Neural progenitor cell (in vitro differentiated cells): Measurements from ENCODE around the gene DRGX. TPM values are rescaled to one million over a fixed set of nuclear protein-coding genes. Genes with fewer than 3 reads are reported as not detected.

Source experiments
- DNase-seq: peaks from one replicate; pipeline ENCODE4 v3.0.0-alpha.2; 2016; ENCODE audit warnings: low spot score
- H2AFZ ChIP-seq: fragments of 200-600 bp; sonication (generic); replicated peaks from 2 replicates; pipeline ENCODE4 v1.6.1; 2016; ENCODE audit warnings: antibody characterized with exemption
- H3F3A ChIP-seq: fragments of 200-600 bp; sonication (generic); 2 replicates; pipeline ENCODE4 v1.6.1; 2016; ENCODE audit warnings: antibody characterized with exemption, low read depth
- H3K27ac ChIP-seq: fragments of 200-600 bp; sonication (generic); 2 replicates; pipeline ENCODE4 v1.5.1; 2016; ENCODE audit warnings: mild to moderate bottlenecking
- H3K27me3 ChIP-seq: fragments of 200-600 bp; sonication (generic); 2 replicates; pipeline ENCODE4 v1.6.1; 2016; ENCODE audit warnings: mild to moderate bottlenecking, moderate library complexity
- H3K36me3 ChIP-seq: fragments of 200-600 bp; sonication (generic); 2 replicates; pipeline ENCODE4 v1.5.1; 2016
- H3K4me1 ChIP-seq: fragments of 200-600 bp; sonication (generic); 2 replicates; pipeline ENCODE4 v1.6.1; 2016; ENCODE audit warnings: mixed run types
- H3K4me2 ChIP-seq: fragments of 200-600 bp; sonication (generic); 2 replicates; pipeline ENCODE4 v1.6.1; 2016
- H3K4me3 ChIP-seq: fragments of 200-600 bp; sonication (generic); 2 replicates; pipeline ENCODE4 v1.5.1; 2016
- H3K79me2 ChIP-seq: fragments of 200-600 bp; sonication (generic); 2 replicates; pipeline ENCODE4 v1.6.1; 2016; ENCODE audit warnings: low read depth
- H3K9ac ChIP-seq: fragments of 200-600 bp; sonication (generic); 2 replicates; pipeline ENCODE4 v1.6.1; 2016
- H3K9me3 ChIP-seq: fragments of 200-600 bp; sonication (generic); 2 replicates; pipeline ENCODE4 v1.5.1; 2016; ENCODE audit warnings: low read depth
- H4K20me1 ChIP-seq: fragments of 200-600 bp; sonication (generic); 2 replicates; pipeline ENCODE4 v1.6.1; 2016; ENCODE audit warnings: low read depth
- H3K27ac Mint-ChIP-seq: 3 replicates; pipeline ENCODE4 v1.8.0; 2021; ENCODE audit warnings: mixed read lengths
- H3K27me3 Mint-ChIP-seq: 2 replicates; pipeline ENCODE4 v1.8.0; 2022; ENCODE audit warnings: low read depth, mild to moderate bottlenecking, inconsistent platforms, moderate library complexity, mixed read lengths; ENCODE audit not compliant: insufficient read depth
- H3K36me3 Mint-ChIP-seq: 3 replicates; pipeline ENCODE4 v1.8.0; 2021; ENCODE audit warnings: mixed read lengths
- H3K4me1 Mint-ChIP-seq: 3 replicates; pipeline ENCODE4 v1.8.0; 2021; ENCODE audit warnings: mixed read lengths
- H3K4me3 Mint-ChIP-seq: 3 replicates; pipeline ENCODE4 v1.8.0; 2021; ENCODE audit warnings: mild to moderate bottlenecking, moderate library complexity, mixed read lengths
- H3K9me3 Mint-ChIP-seq: 3 replicates; pipeline ENCODE4 v1.8.0; 2020; ENCODE audit warnings: mixed read lengths
- EZH2 ChIP-seq: fragments of 200-600 bp; sonication (generic); IDR thresholded peaks from 2 replicates; pipeline ENCODE4 v1.6.1; 2017; ENCODE audit warnings: antibody characterized with exemption, mild to moderate bottlenecking, moderate library complexity
- EZH2phosphoT487 ChIP-seq: fragments of 200-600 bp; sonication (generic); IDR thresholded peaks from 2 replicates; pipeline ENCODE4 v1.6.1; 2017; ENCODE audit warnings: antibody characterized with exemption
- total RNA-seq: library from RNA; depleted of rRNA; stranded (reverse); fragments of >200 nt; gene quantifications from 2 replicates; pipeline ENCODE4 v1.2.3, GENCODE V29; 2015; ENCODE audit warnings: low replicate concordance
- TF ChIP-seq, protein P1 (sequence below): fragments of 200-600 bp; sonication (generic); IDR thresholded peaks from 2 replicates; pipeline ENCODE4 v1.5.1; 2017; ENCODE audit warnings: antibody characterized with exemption, mild to moderate bottlenecking

The DRGX gene
- total RNA-seq, 1 donor from 2014 or later = not detected

DNA sequence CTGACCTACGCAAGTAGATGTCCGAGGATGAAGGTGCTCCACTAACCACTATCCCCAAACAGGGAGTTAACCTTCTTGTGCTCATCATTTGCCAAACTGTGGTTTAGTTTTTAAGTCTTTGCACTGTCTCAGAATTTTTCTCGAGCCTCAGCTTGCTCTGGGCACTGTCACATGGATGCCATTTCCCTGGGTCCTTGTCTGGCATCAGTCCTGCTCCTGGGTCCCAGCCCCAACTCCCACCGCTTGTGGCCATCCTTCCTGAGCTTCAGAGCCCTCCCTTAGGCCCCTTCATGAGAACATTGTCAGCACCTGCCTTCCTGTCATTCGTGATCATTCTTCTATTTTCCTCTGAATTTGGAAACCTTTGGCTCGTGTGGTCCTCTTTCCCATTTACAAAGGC lies 63.1 kb downstream of the DRGX start:
- H3K27me3 ChIP-seq = no peaks in the 10 kb centered on the region
- no peak overlapping the region for H3K9ac ChIP-seq
- no peak overlapping the region for H3K4me3 Mint-ChIP-seq
- no peaks in the 10 kb centered on the region for H3K36me3 ChIP-seq
- H2AFZ ChIP-seq = no peak overlapping the region
- no peak overlapping the region for H3K4me3 ChIP-seq
- H3F3A ChIP-seq = no peaks in the 10 kb centered on the region
- no peak overlapping the region for H3K27ac ChIP-seq
- H3K9me3 Mint-ChIP-seq = peaks cover 4% of the 10 kb centered on the region
- H3K27ac Mint-ChIP-seq = no peak overlapping the region
- no peaks in the 10 kb centered on the region for H3K4me1 ChIP-seq
- no peaks in the 10 kb centered on the region for H3K9me3 ChIP-seq
- no peak overlapping the region for H3K4me2 ChIP-seq
- no peaks in the 10 kb centered on the region for H3K79me2 ChIP-seq
- no peak for DNase-seq
- TF ChIP-seq EZH2phosphoT487 (no peak), EZH2 (no peak)
- TF ChIP-seq, protein P1, sequence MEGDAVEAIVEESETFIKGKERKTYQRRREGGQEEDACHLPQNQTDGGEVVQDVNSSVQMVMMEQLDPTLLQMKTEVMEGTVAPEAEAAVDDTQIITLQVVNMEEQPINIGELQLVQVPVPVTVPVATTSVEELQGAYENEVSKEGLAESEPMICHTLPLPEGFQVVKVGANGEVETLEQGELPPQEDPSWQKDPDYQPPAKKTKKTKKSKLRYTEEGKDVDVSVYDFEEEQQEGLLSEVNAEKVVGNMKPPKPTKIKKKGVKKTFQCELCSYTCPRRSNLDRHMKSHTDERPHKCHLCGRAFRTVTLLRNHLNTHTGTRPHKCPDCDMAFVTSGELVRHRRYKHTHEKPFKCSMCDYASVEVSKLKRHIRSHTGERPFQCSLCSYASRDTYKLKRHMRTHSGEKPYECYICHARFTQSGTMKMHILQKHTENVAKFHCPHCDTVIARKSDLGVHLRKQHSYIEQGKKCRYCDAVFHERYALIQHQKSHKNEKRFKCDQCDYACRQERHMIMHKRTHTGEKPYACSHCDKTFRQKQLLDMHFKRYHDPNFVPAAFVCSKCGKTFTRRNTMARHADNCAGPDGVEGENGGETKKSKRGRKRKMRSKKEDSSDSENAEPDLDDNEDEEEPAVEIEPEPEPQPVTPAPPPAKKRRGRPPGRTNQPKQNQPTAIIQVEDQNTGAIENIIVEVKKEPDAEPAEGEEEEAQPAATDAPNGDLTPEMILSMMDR = no peak
- H3K4me1 Mint-ChIP-seq = peaks cover 2% of the 10 kb centered on the region
- no peaks in the 10 kb centered on the region for H4K20me1 ChIP-seq
- peaks cover 6% of the 10 kb centered on the region for H3K27me3 Mint-ChIP-seq
- no peaks in the 10 kb centered on the region for H3K36me3 Mint-ChIP-seq

DNA sequence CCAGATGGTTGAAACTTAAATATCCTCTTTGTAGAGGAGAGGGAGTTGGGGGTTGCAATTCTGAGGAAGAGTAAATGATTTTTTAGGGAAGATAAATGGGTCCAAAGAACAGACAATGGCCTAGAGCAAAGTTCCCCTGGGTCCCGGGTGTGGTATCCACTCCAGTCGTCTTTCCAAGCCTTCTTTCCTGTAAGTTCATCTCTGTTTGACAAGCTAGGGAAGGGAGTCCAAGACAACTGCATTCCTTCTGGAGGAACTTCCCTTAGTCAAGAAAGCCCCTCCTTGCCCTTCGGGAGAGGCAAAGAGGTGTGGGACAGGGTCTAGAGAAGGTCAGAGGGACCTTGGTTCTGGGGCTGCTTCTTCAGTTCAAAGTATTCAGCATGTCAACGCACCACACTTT lies 63.6 kb downstream of the DRGX start:
- peaks cover 10% of the 10 kb centered on the region for H3K27me3 Mint-ChIP-seq
- Histone ChIP-seq H2AFZ (no peak overlapping the region), H3K79me2 (no peaks in the 10 kb centered on the region), H3K4me2 (no peak overlapping the region), H3F3A (no peaks in the 10 kb centered on the region), H3K27ac (no peak overlapping the region), H3K36me3 (no peaks in the 10 kb centered on the region), H3K4me1 (no peaks in the 10 kb centered on the region), H3K4me3 (no peak overlapping the region), H3K9me3 (no peaks in the 10 kb centered on the region), H4K20me1 (no peaks in the 10 kb centered on the region), H3K27me3 (no peaks in the 10 kb centered on the region), H3K9ac (no peak overlapping the region)
- no peak for DNase-seq
- TF ChIP-seq, protein P1 = no peak
- no peak for TF ChIP-seq EZH2
- no peak for TF ChIP-seq EZH2phosphoT487
- no peak overlapping the region for H3K27ac Mint-ChIP-seq
- H3K4me1 Mint-ChIP-seq = peaks cover 3% of the 10 kb centered on the region
- no peaks in the 10 kb centered on the region for H3K36me3 Mint-ChIP-seq
- no peak overlapping the region for H3K4me3 Mint-ChIP-seq
- H3K9me3 Mint-ChIP-seq = peaks cover 4% of the 10 kb centered on the region

DNA sequence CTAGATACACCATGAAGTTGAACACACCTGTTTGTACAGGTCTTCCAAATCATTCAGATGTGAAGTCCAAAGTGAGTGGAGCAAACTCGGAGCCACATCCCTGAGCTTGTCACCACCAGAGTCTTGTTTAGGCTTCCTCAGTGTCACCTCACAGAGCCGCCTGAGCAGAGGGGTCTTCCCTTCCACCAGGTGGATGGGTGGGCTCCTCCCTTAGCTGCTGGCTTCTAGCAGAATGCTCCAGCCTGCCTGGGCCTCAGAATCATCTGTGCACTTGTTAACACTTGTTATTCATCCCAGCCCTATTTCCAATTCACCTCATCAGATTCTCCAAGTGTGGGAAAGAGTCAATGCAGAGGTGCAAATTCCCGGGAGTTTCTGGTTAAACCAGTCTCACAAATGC lies 64.5 kb downstream of the DRGX start:
- Histone ChIP-seq H3K4me3 (no peak overlapping the region), H3K27ac (no peak overlapping the region), H3K9ac (no peak overlapping the region), H3K4me2 (no peak overlapping the region), H3K36me3 (no peaks in the 10 kb centered on the region), H3K79me2 (no peaks in the 10 kb centered on the region), H4K20me1 (no peaks in the 10 kb centered on the region), H3K4me1 (no peaks in the 10 kb centered on the region), H2AFZ (no peak overlapping the region), H3K27me3 (no peaks in the 10 kb centered on the region), H3F3A (no peaks in the 10 kb centered on the region), H3K9me3 (no peaks in the 10 kb centered on the region)
- Mint-ChIP-seq H3K27ac (no peak overlapping the region), H3K9me3 (peaks cover 4% of the 10 kb centered on the region), H3K4me3 (no peak overlapping the region), H3K4me1 (peaks cover 3% of the 10 kb centered on the region), H3K27me3 (peaks cover 12% of the 10 kb centered on the region), H3K36me3 (no peaks in the 10 kb centered on the region)
- TF ChIP-seq EZH2 = no peak
- no peak for TF ChIP-seq EZH2phosphoT487
- TF ChIP-seq, protein P1 = no peak
- no peak for DNase-seq
